ENCODE results near the gene PLB1.

Gene PLB1

DNA sequence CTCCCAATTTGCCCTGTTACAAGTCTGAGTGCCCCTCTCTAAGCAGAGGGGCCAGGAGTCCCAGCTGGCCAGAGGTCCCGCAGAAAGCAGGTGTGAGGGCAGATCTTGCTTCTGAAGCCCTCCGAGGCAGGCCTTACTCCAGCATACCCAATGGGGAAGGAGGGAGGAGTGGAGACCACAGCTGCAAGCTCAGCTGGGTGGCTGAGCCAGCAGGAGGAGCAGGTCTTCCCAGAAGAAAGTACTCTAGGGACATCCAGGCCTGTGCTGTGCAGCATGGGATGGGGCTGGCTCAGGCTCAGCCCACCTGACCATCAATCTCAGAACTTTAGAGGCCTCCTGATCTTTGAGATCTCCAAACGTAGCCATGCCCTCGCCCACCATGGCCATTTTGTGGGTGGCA is 31.3 kb downstream of the PLB1 start:
- no peak overlapping the region for H3K27ac ChIP-seq (ENCODE audit: low read depth, low read length)
- no peaks in the 10 kb centered on the region for H3K9me3 ChIP-seq (ENCODE audit: control insufficient read depth in 5 of 5, low read length in 5 of 5)
- no peaks in the 10 kb centered on the region for H3K4me1 ChIP-seq (ENCODE audit: control insufficient read depth in 5 of 5, insufficient read depth in 5 of 5, low read length in 5 of 5)
- H3K27me3 ChIP-seq (ENCODE audit: control insufficient read depth in 5 of 5, insufficient read depth in 4 of 5, low read length in 5 of 5) = peaks cover 4 to 16% (median 7%) of the 10 kb centered on the region in 5 donors
- H3K36me3 ChIP-seq (ENCODE audit: control insufficient read depth in 5 of 5, insufficient read depth in 5 of 5, low read length in 5 of 5) = no peaks in the 10 kb centered on the region
- H3K9ac ChIP-seq (ENCODE audit: low read length in 5 of 5) = no peak overlapping the region
- H3K4me3 ChIP-seq (ENCODE audit: low read depth in 1 of 5, low read length in 5 of 5) = no peak overlapping the region

DNA sequence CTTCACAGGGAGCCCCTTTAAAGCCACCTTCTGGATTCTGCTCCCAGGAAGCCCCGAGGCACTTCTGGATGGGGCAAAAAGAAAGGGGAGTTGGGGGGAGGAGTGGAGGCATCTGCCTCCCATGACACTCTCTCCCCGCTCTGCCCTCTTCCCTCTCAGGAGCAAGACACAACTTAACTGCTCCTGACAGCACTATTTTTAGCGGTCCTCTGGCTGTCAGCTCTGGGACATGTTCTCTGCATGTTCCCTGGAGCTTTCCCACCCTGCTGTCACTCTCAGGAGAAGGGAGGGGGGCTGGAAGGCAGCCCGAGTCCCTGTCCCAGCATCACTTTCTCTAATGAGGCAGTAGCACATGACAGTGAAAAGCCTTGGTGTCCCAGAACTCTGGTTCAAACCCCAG is 32.3 kb downstream of the PLB1 start:
- Histone ChIP-seq H3K4me1 (ENCODE audit: control insufficient read depth in 5 of 5, insufficient read depth in 5 of 5, low read length in 5 of 5) (no peaks in the 10 kb centered on the region), H3K9ac (ENCODE audit: low read length in 5 of 5) (no peak overlapping the region), H3K4me3 (ENCODE audit: low read depth in 1 of 5, low read length in 5 of 5) (no peak overlapping the region), H3K27me3 (ENCODE audit: control insufficient read depth in 5 of 5, insufficient read depth in 4 of 5, low read length in 5 of 5) (peaks cover 3 to 10% (median 6%) of the 10 kb centered on the region in 5 donors), H3K9me3 (ENCODE audit: control insufficient read depth in 5 of 5, low read length in 5 of 5) (no peaks in the 10 kb centered on the region), H3K27ac (ENCODE audit: low read depth, low read length) (no peak overlapping the region), H3K36me3 (ENCODE audit: control insufficient read depth in 5 of 5, insufficient read depth in 5 of 5, low read length in 5 of 5) (no peaks in the 10 kb centered on the region)

DNA sequence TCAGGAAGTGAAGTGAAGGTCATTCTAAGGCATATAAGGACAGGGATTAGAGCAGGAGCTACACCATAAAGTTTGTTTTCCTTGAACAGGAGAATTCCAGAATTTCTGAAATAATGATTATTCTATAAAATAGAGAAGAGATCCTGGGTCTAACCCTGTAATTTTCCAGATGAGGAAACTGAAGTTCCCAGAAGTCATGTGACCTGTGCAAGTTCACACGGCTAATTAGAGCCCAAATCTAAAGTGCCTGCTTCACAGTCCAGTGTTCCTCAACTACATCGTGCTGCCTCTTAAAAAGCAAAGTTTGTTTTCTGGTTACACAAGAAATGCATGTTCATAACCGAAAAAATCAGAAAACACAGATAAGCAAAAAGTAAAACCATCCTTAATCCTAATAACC is 34.9 kb downstream of the PLB1 start:
- no peak overlapping the region for H3K4me3 ChIP-seq (ENCODE audit: low read depth in 1 of 5, low read length in 5 of 5)
- H3K9ac ChIP-seq (ENCODE audit: low read length in 5 of 5) = no peak overlapping the region
- no peaks in the 10 kb centered on the region for H3K36me3 ChIP-seq (ENCODE audit: control insufficient read depth in 5 of 5, insufficient read depth in 5 of 5, low read length in 5 of 5)
- H3K4me1 ChIP-seq (ENCODE audit: control insufficient read depth in 5 of 5, insufficient read depth in 5 of 5, low read length in 5 of 5) = no peaks in the 10 kb centered on the region
- H3K27me3 ChIP-seq (ENCODE audit: control insufficient read depth in 5 of 5, insufficient read depth in 4 of 5, low read length in 5 of 5) = peaks cover 0 to 3% (median 3%) of the 10 kb centered on the region in 5 donors
- no peak overlapping the region for H3K27ac ChIP-seq (ENCODE audit: low read depth, low read length)
- H3K9me3 ChIP-seq (ENCODE audit: control insufficient read depth in 5 of 5, low read length in 5 of 5) = no peaks in the 10 kb centered on the region

DNA sequence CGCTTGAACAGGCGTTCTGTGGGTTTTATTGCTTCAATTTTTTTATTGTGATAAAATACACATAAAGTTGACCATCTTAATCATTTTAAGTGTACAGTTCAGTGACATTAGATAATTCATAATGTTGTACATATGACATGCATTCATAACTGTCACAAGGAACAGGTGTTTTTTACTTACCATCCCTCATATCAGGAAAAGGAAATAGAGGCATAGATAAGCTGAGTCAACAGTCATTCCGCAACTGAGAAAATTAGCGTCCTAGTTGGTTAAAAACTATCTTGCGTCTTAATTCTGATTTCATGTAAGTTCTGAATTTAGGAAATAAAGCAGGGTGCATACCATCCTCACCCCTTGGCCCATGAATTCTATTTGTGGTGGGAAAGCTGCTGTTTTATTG is 36.5 kb downstream of the PLB1 start:
- Histone ChIP-seq H3K9me3 (ENCODE audit: control insufficient read depth in 5 of 5, low read length in 5 of 5) (no peaks in the 10 kb centered on the region), H3K27ac (ENCODE audit: low read depth, low read length) (no peak overlapping the region), H3K9ac (ENCODE audit: low read length in 5 of 5) (no peak overlapping the region), H3K4me3 (ENCODE audit: low read depth in 1 of 5, low read length in 5 of 5) (no peak overlapping the region), H3K36me3 (ENCODE audit: control insufficient read depth in 5 of 5, insufficient read depth in 5 of 5, low read length in 5 of 5) (no peaks in the 10 kb centered on the region), H3K27me3 (ENCODE audit: control insufficient read depth in 5 of 5, insufficient read depth in 4 of 5, low read length in 5 of 5) (peaks cover 0 to 2% (median 0%) of the 10 kb centered on the region in 5 donors), H3K4me1 (ENCODE audit: control insufficient read depth in 5 of 5, insufficient read depth in 5 of 5, low read length in 5 of 5) (no peaks in the 10 kb centered on the region)

DNA sequence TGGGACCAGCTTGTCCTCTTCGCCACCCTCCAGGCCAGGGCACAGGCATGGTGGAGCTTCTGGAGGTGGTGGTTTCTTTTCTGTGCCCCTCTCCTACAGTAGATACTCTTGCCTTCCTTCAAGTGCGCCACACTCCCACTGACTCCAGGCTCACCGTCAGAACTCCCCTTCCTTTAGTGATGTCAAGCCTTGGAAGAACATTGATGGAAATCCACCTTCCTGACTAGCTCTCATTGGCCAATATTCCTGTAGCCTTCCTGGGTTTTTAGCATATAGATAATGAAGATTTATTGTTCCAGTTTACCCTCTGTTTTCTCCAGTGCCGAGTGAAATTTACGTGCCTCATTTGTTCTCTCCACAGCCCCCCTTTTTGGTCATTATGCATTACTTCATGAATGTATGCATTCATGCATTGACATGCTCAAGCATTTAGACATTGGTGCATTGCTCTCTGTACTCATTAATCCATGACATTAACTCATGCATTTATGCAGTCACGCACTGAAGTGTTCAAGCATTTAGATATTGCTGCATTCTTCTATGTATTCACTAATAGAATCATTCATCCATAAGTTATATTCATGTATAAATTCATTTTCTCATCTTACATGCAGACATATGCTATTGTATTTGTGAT is 37.3 kb downstream of the PLB1 start:
- Histone ChIP-seq H3K9ac (ENCODE audit: low read length in 5 of 5) (no peak overlapping the region), H3K4me1 (ENCODE audit: control insufficient read depth in 5 of 5, insufficient read depth in 5 of 5, low read length in 5 of 5) (no peaks in the 10 kb centered on the region), H3K27me3 (ENCODE audit: control insufficient read depth in 5 of 5, insufficient read depth in 4 of 5, low read length in 5 of 5) (peaks cover 0 to 2% (median 0%) of the 10 kb centered on the region in 5 donors), H3K9me3 (ENCODE audit: control insufficient read depth in 5 of 5, low read length in 5 of 5) (no peaks in the 10 kb centered on the region), H3K27ac (ENCODE audit: low read depth, low read length) (no peak overlapping the region), H3K4me3 (ENCODE audit: low read depth in 1 of 5, low read length in 5 of 5) (no peak overlapping the region), H3K36me3 (ENCODE audit: control insufficient read depth in 5 of 5, insufficient read depth in 5 of 5, low read length in 5 of 5) (no peaks in the 10 kb centered on the region)

DNA sequence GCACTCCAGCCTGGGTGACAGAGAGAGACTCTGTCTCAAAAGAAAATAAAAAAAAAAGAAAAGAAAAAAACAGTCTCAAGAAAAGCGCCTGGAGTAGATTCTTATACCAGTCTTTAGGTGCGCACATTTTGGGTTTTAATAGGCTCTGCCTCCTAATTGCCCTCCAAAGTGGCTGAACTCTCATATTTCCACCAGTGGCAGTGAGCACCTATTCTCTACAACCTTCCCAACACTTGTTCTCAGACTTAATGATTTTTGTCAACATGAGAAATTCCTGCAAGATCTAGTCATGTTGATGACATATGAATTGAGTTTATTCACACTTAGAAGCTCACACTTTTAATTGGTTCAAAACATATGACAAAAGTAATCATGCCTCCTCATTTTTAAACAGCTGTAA is 39.0 kb downstream of the PLB1 start:
- no peak overlapping the region for H3K4me3 ChIP-seq (ENCODE audit: low read depth in 1 of 5, low read length in 5 of 5)
- no peaks in the 10 kb centered on the region for H3K36me3 ChIP-seq (ENCODE audit: control insufficient read depth in 5 of 5, insufficient read depth in 5 of 5, low read length in 5 of 5)
- no peak overlapping the region for H3K27ac ChIP-seq (ENCODE audit: low read depth, low read length)
- H3K9me3 ChIP-seq (ENCODE audit: control insufficient read depth in 5 of 5, low read length in 5 of 5) = no peaks in the 10 kb centered on the region
- H3K27me3 ChIP-seq (ENCODE audit: control insufficient read depth in 5 of 5, insufficient read depth in 4 of 5, low read length in 5 of 5) = peaks cover 0 to 2% (median 0%) of the 10 kb centered on the region in 5 donors
- H3K4me1 ChIP-seq (ENCODE audit: control insufficient read depth in 5 of 5, insufficient read depth in 5 of 5, low read length in 5 of 5) = no peaks in the 10 kb centered on the region
- no peak overlapping the region for H3K9ac ChIP-seq (ENCODE audit: low read length in 5 of 5)

DNA sequence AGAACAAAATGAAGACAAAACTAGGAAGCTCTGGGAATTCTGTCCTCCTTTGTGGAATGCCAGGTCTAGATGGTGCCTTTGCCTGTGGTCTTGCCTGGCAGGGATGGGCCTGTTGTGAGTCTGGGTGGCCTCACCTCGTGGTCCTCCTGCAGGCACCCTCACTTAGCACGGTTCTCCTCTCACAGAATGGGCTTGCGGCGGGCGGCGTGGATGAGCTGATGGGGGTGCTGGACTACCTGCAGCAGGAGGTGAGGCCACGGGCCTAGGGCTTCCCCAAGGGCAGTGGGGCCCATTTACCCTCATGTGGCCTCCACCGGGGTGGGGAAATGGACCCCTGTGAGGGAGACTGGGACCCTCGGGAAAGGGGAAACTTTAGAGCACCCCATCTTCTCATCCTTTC is 42.3 kb downstream of the PLB1 start:
- no peak overlapping the region for H3K9ac ChIP-seq (ENCODE audit: low read length in 5 of 5)
- peaks cover 0 to 10% (median 2%) of the 10 kb centered on the region in 5 donors for H3K27me3 ChIP-seq (ENCODE audit: control insufficient read depth in 5 of 5, insufficient read depth in 4 of 5, low read length in 5 of 5)
- H3K4me1 ChIP-seq (ENCODE audit: control insufficient read depth in 5 of 5, insufficient read depth in 5 of 5, low read length in 5 of 5) = no peaks in the 10 kb centered on the region
- no peaks in the 10 kb centered on the region for H3K9me3 ChIP-seq (ENCODE audit: control insufficient read depth in 5 of 5, low read length in 5 of 5)
- H3K36me3 ChIP-seq (ENCODE audit: control insufficient read depth in 5 of 5, insufficient read depth in 5 of 5, low read length in 5 of 5) = no peaks in the 10 kb centered on the region
- no peak overlapping the region for H3K27ac ChIP-seq (ENCODE audit: low read depth, low read length)
- H3K4me3 ChIP-seq (ENCODE audit: low read depth in 1 of 5, low read length in 5 of 5) = no peak overlapping the region

DNA sequence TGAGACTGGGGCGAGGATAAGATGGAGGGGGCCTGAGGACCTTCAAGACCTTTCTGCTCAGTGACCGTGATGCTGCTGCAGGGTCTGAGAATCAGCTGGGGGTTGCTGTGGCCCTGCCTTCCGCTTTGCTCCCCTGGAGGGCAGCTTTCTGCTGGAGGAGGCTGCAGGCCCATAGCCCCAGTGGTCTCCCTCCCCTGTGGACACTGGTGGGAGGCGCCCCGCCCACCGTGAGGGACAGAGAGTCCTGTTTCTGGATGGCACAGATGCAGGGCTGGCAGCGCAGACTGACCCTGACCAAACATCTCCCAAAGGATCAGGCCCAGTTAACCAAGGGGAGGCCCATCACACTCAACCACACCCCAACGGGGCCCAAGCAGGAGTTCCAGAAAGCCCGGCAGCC is 42.8 kb downstream of the PLB1 start:
- no peak overlapping the region for H3K4me3 ChIP-seq (ENCODE audit: low read depth in 1 of 5, low read length in 5 of 5)
- no peak overlapping the region for H3K9ac ChIP-seq (ENCODE audit: low read length in 5 of 5)
- no peaks in the 10 kb centered on the region for H3K36me3 ChIP-seq (ENCODE audit: control insufficient read depth in 5 of 5, insufficient read depth in 5 of 5, low read length in 5 of 5)
- H3K4me1 ChIP-seq (ENCODE audit: control insufficient read depth in 5 of 5, insufficient read depth in 5 of 5, low read length in 5 of 5) = no peaks in the 10 kb centered on the region
- no peaks in the 10 kb centered on the region for H3K9me3 ChIP-seq (ENCODE audit: control insufficient read depth in 5 of 5, low read length in 5 of 5)
- no peak overlapping the region for H3K27ac ChIP-seq (ENCODE audit: low read depth, low read length)
- H3K27me3 ChIP-seq (ENCODE audit: control insufficient read depth in 5 of 5, insufficient read depth in 4 of 5, low read length in 5 of 5) = peaks cover 0 to 13% (median 4%) of the 10 kb centered on the region in 5 donors

DNA sequence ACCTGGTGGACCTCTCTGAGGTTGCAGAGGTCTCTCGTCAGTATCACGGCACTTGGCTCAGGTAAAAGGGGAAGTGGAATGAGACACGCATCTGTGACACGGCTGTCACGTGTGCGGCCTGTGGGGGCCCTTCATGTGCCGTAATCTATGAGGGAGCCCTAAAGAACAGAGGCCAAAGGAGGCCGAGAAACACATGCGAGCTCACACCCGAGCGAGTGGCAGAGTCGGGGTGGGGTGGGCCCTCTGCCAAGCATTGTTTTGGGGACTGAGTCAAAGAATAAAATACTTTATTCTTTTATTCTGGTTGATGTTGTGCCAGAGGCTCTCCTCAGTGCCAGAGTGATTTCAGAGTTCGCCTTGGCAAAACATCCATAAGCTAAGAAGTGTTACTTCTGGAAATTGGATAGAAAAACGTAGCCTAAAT is 43.3 kb downstream of the PLB1 start:
- peaks cover 0 to 2% (median 0%) of the 10 kb centered on the region in 5 donors for H3K4me1 ChIP-seq (ENCODE audit: control insufficient read depth in 5 of 5, insufficient read depth in 5 of 5, low read length in 5 of 5)
- H3K36me3 ChIP-seq (ENCODE audit: control insufficient read depth in 5 of 5, insufficient read depth in 5 of 5, low read length in 5 of 5) = no peaks in the 10 kb centered on the region
- H3K4me3 ChIP-seq (ENCODE audit: low read depth in 1 of 5, low read length in 5 of 5) = no peak overlapping the region
- no peaks in the 10 kb centered on the region for H3K9me3 ChIP-seq (ENCODE audit: control insufficient read depth in 5 of 5, low read length in 5 of 5)
- H3K27ac ChIP-seq (ENCODE audit: low read depth, low read length) = no peak overlapping the region
- H3K9ac ChIP-seq (ENCODE audit: low read length in 5 of 5) = no peak overlapping the region
- H3K27me3 ChIP-seq (ENCODE audit: control insufficient read depth in 5 of 5, insufficient read depth in 4 of 5, low read length in 5 of 5) = peaks cover 0 to 14% (median 4%) of the 10 kb centered on the region in 5 donors

DNA sequence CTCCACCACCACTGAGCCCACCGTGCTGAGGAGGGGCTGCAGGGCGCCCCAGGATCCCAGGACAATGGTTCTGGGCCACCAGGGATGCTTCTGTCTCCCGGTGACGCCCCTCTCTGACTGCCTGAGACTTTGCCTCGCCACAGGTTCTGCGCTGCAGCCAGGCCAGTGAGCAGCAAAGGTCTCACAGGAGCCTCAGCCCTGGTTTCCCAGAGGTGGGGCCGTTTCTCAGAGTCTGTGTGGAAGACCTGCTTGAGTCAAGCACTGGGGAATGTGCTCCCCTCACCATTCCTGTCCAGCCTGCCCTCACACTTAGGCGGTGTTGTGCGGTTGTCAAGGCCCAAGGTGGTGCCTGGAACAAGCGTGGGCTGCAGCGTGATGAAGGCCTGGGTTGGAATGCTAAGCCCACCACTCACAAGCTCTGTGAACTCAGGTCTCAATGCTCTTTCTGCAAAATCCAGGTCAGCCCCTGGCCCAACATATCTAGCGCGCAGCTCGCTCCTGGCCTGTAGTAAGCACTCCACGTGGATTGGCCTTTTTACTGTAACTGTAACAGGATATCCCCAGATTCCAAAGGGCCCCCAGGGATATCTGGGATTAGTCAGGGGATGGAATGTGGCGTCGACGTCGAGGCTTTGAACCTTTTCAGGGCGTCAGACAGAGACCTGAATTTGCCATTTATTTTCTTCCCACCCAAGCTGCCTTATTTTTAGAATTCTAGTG is 47.6 kb downstream of the PLB1 start:
- Histone ChIP-seq H3K27me3 (ENCODE audit: control insufficient read depth in 5 of 5, insufficient read depth in 4 of 5, low read length in 5 of 5) (peaks cover 0 to 23% (median 10%) of the 10 kb centered on the region in 5 donors), H3K9ac (ENCODE audit: low read length in 5 of 5) (no peak overlapping the region), H3K4me3 (ENCODE audit: low read depth in 1 of 5, low read length in 5 of 5) (no peak overlapping the region), H3K36me3 (ENCODE audit: control insufficient read depth in 5 of 5, insufficient read depth in 5 of 5, low read length in 5 of 5) (no peaks in the 10 kb centered on the region), H3K4me1 (ENCODE audit: control insufficient read depth in 5 of 5, insufficient read depth in 5 of 5, low read length in 5 of 5) (peaks cover 0 to 19% (median 0%) of the 10 kb centered on the region in 5 donors), H3K9me3 (ENCODE audit: control insufficient read depth in 5 of 5, low read length in 5 of 5) (no peaks in the 10 kb centered on the region), H3K27ac (ENCODE audit: low read depth, low read length) (no peak overlapping the region)

All from subcutaneous abdominal adipose tissue (tissue), 5 donors.